NCI-H2171 (cell line): ENCODE data around the gene RNF25.

Experiments used
- DNase-seq: peaks from one replicate; lab custom pipeline; 2025; lab: John Stamatoyannopoulos, UW

RNF25 gene

GRCh38 chr2:218626369-218626768 lies 45.4 kb downstream of the RNF25 start:
- no peak for DNase-seq

DNA sequence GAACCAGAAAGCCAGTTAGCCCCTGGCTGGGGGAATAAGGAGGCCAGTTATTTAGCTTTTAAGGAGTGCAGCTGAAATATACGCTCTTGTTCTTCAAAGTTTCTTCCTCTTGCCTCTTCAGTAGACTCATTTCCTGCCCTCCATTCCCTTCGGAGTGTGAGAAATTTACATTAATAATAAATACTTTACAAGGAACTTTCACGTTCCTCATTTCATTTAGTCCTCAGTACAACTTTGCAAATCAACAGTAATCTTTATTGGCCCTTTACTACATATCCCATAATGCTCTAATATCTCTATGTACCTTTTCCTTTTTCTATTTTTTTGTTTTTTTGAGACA lies 48.5 kb downstream of the RNF25 start:
- DNase-seq = no peak

DNA sequence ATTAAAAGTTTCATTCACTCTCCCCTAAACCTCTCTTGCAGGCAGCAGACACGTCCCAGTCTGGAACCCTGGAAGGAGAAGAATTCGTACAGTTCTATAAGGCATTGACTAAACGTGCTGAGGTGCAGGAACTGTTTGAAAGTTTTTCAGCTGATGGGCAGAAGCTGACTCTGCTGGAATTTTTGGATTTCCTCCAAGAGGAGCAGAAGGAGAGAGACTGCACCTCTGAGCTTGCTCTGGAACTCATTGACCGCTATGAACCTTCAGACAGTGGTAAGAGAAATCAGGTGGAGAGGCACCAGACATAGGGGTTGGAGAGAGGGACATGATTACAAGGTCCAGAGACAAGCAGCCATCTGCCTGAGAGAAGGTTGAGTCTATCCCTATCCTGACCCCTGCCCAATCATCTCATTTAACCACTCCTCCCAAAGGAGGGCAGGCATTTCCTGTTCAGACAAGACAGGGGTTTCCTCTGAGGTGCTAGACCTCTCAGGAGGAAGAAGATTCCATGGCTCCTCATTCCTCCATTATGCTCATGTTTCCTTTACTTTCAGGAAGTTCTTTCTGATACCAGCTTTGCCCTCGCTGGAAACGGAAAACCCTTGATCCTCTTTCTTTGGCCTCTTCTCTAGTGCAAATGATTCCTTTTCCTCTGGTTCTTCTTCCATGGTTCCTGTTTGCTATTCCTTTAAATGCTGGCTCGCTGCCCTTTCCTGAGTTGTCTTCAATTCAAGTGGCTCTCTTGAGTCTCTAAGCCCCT lies 49.0 kb downstream of the RNF25 start:
- no peak for DNase-seq

GRCh38 chr2:218621007-218621406 lies 50.8 kb downstream of the RNF25 start:
- DNase-seq = no peak

DNA sequence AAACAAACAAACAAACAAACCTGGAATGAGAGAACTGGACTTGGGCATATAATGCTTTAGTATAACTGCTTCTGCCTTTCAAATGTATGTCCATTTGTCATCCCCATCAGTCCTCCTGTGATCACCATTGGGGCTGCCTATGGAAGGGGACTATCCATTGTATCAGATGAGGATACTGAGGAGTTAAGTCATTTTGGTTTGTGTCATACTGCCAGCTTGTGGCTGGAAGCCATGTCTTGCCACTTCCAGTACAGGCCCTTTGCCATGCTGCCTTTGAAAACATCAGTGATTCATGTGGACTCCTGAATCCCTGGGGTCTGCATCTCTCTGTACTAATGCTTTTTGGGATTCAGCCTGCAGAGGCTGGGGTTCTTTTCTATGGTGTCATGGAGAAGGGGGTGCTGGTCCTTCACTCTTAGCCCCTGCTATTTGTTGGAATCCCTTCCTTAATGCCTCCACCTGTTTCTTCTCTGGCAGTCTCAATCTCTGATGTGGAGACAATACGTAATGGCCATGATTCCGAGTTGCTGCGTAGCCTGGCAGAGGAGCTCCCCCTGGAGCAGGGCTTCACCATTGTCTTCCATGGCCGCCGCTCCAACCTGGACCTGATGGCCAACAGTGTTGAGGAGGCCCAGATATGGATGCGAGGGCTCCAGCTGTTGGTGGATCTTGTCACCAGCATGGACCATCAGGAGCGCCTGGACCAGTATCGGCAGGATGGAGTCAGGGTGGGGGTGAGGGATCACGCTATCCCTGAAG lies 53.5 kb downstream of the RNF25 start:
- no peak for DNase-seq

DNA sequence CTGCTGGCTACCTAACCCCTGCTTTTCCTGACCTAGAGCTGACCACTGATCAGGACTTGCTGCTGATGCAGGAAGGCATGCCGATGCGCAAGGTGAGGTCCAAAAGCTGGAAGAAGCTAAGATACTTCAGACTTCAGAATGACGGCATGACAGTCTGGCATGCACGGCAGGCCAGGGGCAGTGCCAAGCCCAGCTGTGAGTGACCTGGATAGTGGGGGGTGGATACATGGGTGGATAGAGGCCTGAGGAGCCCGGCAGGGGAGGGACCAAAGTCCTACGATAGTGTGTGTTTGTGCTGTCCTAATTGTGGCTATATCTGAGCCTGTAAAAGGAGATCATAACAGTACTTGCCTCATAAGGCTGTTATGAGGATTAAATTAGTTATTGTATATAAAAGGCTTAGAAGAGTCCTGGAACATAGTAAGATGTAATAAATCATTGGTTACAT lies 55.9 kb downstream of the RNF25 start:
- no peak for DNase-seq
